ENCODE measurements around the gene DGLUCY.
"Not testable (repeated sequence)": the region's sequence is repeated elsewhere in the genome, so short reads cannot be mapped to it uniquely, and the experiment has no call there.

Gene DGLUCY

GRCh38 chr14:91187271-91187670 is 73.4 kb downstream of the DGLUCY start:
- Histone ChIP-seq H3K27ac (no peak overlapping the region), H3K4me3 (no peak overlapping the region)
- no peak for TF ChIP-seq CTCF (IDR thresholded peaks at IDR 0.05)
- no peak for DNase-seq (ENCODE audit: low spot score)

- DNase-seq (ENCODE audit: low spot score): no peak
- Histone ChIP-seq H3K27ac (no peak overlapping the region), H3K4me3 (no peak overlapping the region)
- TF ChIP-seq CTCF (IDR thresholded peaks at IDR 0.05): no peak
Measured at GRCh38 chr14:91190853-91191252, 77.0 kb downstream of the DGLUCY start.

GRCh38 chr14:91193069-91193468 is 79.2 kb downstream of the DGLUCY start:
- Histone ChIP-seq H3K27ac (no peak overlapping the region), H3K4me3 (no peak overlapping the region)
- TF ChIP-seq CTCF (IDR thresholded peaks at IDR 0.05): no peak
- no peak for DNase-seq (ENCODE audit: low spot score)

GRCh38 chr14:91195881-91196280 is 82.0 kb downstream of the DGLUCY start:
- Histone ChIP-seq H3K27ac (no peak overlapping the region), H3K4me3 (no peak overlapping the region)
- no peak for TF ChIP-seq CTCF (IDR thresholded peaks at IDR 0.05)
- no peak for DNase-seq (ENCODE audit: low spot score)

- no peak for TF ChIP-seq CTCF (IDR thresholded peaks at IDR 0.05)
- no peak for DNase-seq (ENCODE audit: low spot score)
- H3K27ac ChIP-seq: no peak overlapping the region
- no peak overlapping the region for H3K4me3 ChIP-seq
Measured at GRCh38 chr14:91197631-91198030, 83.8 kb downstream of the DGLUCY start.

- not testable (repeated sequence) for DNase-seq (ENCODE audit: low spot score); H3K27ac ChIP-seq; H3K4me3 ChIP-seq
Measured at GRCh38 chr14:91200802-91201201, 86.9 kb downstream of the DGLUCY start.

GRCh38 chr14:91202234-91202974 is 88.5 kb downstream of the DGLUCY start:
- Histone ChIP-seq H3K4me3 (no peak overlapping the region), H3K27ac (peak overlapping the region in 1 of 2 donors; percentile 26)
- TF ChIP-seq CTCF (IDR thresholded peaks at IDR 0.05): no peak
- no peak for DNase-seq (ENCODE audit: low spot score)

Measured in coronary artery (tissue), 2 donors.